Measurements from ENCODE around the gene AQP1. TPM values are rescaled to one million over a fixed set of nuclear protein-coding genes. Genes with fewer than 3 reads are reported as not detected.

AQP1 gene
- polyA plus RNA-seq, 1 experiment: 3.9 TPM

- Histone ChIP-seq H3K27me3 (ENCODE audit: control insufficient read depth, insufficient read depth, low read length) (peaks cover 27% of the 10 kb centered on the region), H3K4me3 (ENCODE audit: low read depth, low read length) (no peak overlapping the region), H3K36me3 (ENCODE audit: control insufficient read depth, insufficient read depth, low read length) (no peaks in the 10 kb centered on the region)
- no peak for TF ChIP-seq CTCF (IDR thresholded peaks at IDR 0.05; ENCODE audit: insufficient read depth, low read depth, low read length)
- ChIA-PET POLR2A (no interaction called here), CTCF (interaction anchor here (1.6 to 6.8 kb wide), 3 partner anchors 13 to 153 kb away, joined by 5 to 48 read pairs (median 7); no protein-coding TSS in a partner anchor)
- no peak for DNase-seq (ENCODE audit: low read depth)
These were observed 57.9 kb downstream of the AQP1 start for GRCh38 chr7:30969604-30969970.

- Histone ChIP-seq H3K36me3 (ENCODE audit: control insufficient read depth, insufficient read depth, low read length) (no peaks in the 10 kb centered on the region), H3K27me3 (ENCODE audit: control insufficient read depth, insufficient read depth, low read length) (peaks cover 25% of the 10 kb centered on the region), H3K4me3 (ENCODE audit: low read depth, low read length) (no peak overlapping the region)
- POLR2A ChIA-PET: no interaction called here
- CTCF ChIA-PET: interaction anchor here (1.6 to 6.8 kb wide), 4 partner anchors 13 to 164 kb away, joined by 5 to 48 read pairs (median 6); no protein-coding TSS in a partner anchor
- DNase-seq (ENCODE audit: low read depth): no peak
- no peak for TF ChIP-seq CTCF (IDR thresholded peaks at IDR 0.05; ENCODE audit: insufficient read depth, low read depth, low read length)
These were observed 58.4 kb downstream of the AQP1 start for GRCh38 chr7:30970074-30970473.

- CTCF ChIA-PET: interaction anchor here (0.7 to 6.8 kb wide), 4 partner anchors 12 to 164 kb away, joined by 3 to 48 read pairs (median 6); no protein-coding TSS in a partner anchor
- Histone ChIP-seq H3K4me3 (ENCODE audit: low read depth, low read length) (no peak overlapping the region), H3K36me3 (ENCODE audit: control insufficient read depth, insufficient read depth, low read length) (no peaks in the 10 kb centered on the region), H3K27me3 (ENCODE audit: control insufficient read depth, insufficient read depth, low read length) (peaks cover 25% of the 10 kb centered on the region)
- no peak for DNase-seq (ENCODE audit: low read depth)
- POLR2A ChIA-PET: interaction anchor here (0.6 kb wide), 1 partner anchor 154 kb away, joined by 9 read pairs; no protein-coding TSS in a partner anchor
- TF ChIP-seq CTCF (IDR thresholded peaks at IDR 0.05; ENCODE audit: insufficient read depth, low read depth, low read length): no peak
These were observed 59.0 kb downstream of the AQP1 start for GRCh38 chr7:30970594-30971094.

GRCh38 chr7:30971440-30971839 lies 59.8 kb downstream of the AQP1 start:
- no peak for TF ChIP-seq CTCF (IDR thresholded peaks at IDR 0.05; ENCODE audit: insufficient read depth, low read depth, low read length)
- no peak overlapping the region for H3K4me3 ChIP-seq (ENCODE audit: low read depth, low read length)
- no peaks in the 10 kb centered on the region for H3K36me3 ChIP-seq (ENCODE audit: control insufficient read depth, insufficient read depth, low read length)
- H3K27me3 ChIP-seq (ENCODE audit: control insufficient read depth, insufficient read depth, low read length): peaks cover 24% of the 10 kb centered on the region
- ChIA-PET CTCF (interaction anchor here (0.7 to 6.8 kb wide), 6 partner anchors 11 to 221 kb away, joined by 3 to 48 read pairs (median 6); no protein-coding TSS in a partner anchor), POLR2A (no interaction called here)
- DNase-seq (ENCODE audit: low read depth): no peak

- no peak overlapping the region for H3K4me3 ChIP-seq (ENCODE audit: low read depth, low read length)
- peaks cover 22% of the 10 kb centered on the region for H3K27me3 ChIP-seq (ENCODE audit: control insufficient read depth, insufficient read depth, low read length)
- TF ChIP-seq CTCF (IDR thresholded peaks at IDR 0.05; ENCODE audit: insufficient read depth, low read depth, low read length): no peak
- CTCF ChIA-PET: interaction anchor here (0.7 to 6.8 kb wide), 6 partner anchors 11 to 227 kb away, joined by 3 to 48 read pairs (median 4); no protein-coding TSS in a partner anchor
- POLR2A ChIA-PET: no interaction called here
- no peaks in the 10 kb centered on the region for H3K36me3 ChIP-seq (ENCODE audit: control insufficient read depth, insufficient read depth, low read length)
- DNase-seq (ENCODE audit: low read depth): no peak
These were observed 60.3 kb downstream of the AQP1 start for GRCh38 chr7:30971840-30972563.
